ENCODE data around the gene TMF1. TPM values are rescaled to one million over a fixed set of nuclear protein-coding genes. Genes with fewer than 3 reads are reported as not detected.

The TMF1 gene
- total and polyA plus RNA-seq, 2 experiments from 2014 or later = 18.4 to 21.6 TPM

GRCh38 chr3:69005071-69005790 lies 46.9 kb downstream of the TMF1 start:
- Histone ChIP-seq H3K27me3 (no peaks in the 10 kb centered on the region), H3K27ac (no peak overlapping the region), H3K36me3 (peaks cover 30% of the 10 kb centered on the region), H3K4me1 (ENCODE audit: low read depth) (no peaks in the 10 kb centered on the region), H3K4me3 (no peak overlapping the region), H3K9me3 (ENCODE audit: low read depth) (no peaks in the 10 kb centered on the region)
- no peak for DNase-seq (ENCODE audit: low read depth in 1 of 2, low spot score in 1 of 2)
- TF ChIP-seq, protein P1, sequence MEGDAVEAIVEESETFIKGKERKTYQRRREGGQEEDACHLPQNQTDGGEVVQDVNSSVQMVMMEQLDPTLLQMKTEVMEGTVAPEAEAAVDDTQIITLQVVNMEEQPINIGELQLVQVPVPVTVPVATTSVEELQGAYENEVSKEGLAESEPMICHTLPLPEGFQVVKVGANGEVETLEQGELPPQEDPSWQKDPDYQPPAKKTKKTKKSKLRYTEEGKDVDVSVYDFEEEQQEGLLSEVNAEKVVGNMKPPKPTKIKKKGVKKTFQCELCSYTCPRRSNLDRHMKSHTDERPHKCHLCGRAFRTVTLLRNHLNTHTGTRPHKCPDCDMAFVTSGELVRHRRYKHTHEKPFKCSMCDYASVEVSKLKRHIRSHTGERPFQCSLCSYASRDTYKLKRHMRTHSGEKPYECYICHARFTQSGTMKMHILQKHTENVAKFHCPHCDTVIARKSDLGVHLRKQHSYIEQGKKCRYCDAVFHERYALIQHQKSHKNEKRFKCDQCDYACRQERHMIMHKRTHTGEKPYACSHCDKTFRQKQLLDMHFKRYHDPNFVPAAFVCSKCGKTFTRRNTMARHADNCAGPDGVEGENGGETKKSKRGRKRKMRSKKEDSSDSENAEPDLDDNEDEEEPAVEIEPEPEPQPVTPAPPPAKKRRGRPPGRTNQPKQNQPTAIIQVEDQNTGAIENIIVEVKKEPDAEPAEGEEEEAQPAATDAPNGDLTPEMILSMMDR (IDR thresholded peaks at IDR 0.05; ENCODE audit: low read depth, low read length) = no peak

- DNase-seq (ENCODE audit: low read depth in 1 of 2, low spot score in 1 of 2) = no peak
- H3K36me3 ChIP-seq = peaks cover 26% of the 10 kb centered on the region
- no peak overlapping the region for H3K27ac ChIP-seq
- no peak overlapping the region for H3K4me3 ChIP-seq
- H3K4me1 ChIP-seq (ENCODE audit: low read depth) = no peaks in the 10 kb centered on the region
- no peaks in the 10 kb centered on the region for H3K27me3 ChIP-seq
- TF ChIP-seq, protein P1 (IDR thresholded peaks at IDR 0.05; ENCODE audit: low read depth, low read length) = no peak
- no peaks in the 10 kb centered on the region for H3K9me3 ChIP-seq (ENCODE audit: low read depth)
Observed at GRCh38 chr3:69004138-69004537, 48.0 kb downstream of the TMF1 start.

DNA sequence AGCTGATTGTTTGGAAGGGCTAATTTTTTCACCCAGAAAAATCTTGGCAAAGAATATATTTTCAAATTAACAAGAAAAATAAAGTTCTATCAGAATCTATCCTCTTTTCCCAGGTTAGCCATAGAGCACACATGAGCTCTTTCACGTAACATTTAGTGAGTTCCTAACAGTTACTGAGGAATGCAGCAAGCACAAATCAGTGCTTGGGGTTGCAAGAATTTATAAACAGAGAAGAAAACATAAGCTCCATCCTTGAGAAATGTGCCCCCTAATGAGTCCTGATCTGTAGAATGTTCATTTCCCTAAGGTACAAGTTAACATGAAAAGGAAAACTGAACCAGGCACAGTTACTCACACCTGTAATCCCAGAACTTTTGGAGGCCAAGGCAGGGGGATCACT lies 52.5 kb downstream of the TMF1 start:
- TF ChIP-seq, protein P1 (IDR thresholded peaks at IDR 0.05; ENCODE audit: low read depth, low read length) = no peak
- peaks cover 12% of the 10 kb centered on the region for H3K36me3 ChIP-seq
- no peaks in the 10 kb centered on the region for H3K9me3 ChIP-seq (ENCODE audit: low read depth)
- H3K27me3 ChIP-seq = no peaks in the 10 kb centered on the region
- DNase-seq (ENCODE audit: low read depth in 1 of 2, low spot score in 1 of 2) = no peak
- no peak overlapping the region for H3K4me3 ChIP-seq
- no peak overlapping the region for H3K27ac ChIP-seq
- peaks cover 24% of the 10 kb centered on the region for H3K4me1 ChIP-seq (ENCODE audit: low read depth)

DNA sequence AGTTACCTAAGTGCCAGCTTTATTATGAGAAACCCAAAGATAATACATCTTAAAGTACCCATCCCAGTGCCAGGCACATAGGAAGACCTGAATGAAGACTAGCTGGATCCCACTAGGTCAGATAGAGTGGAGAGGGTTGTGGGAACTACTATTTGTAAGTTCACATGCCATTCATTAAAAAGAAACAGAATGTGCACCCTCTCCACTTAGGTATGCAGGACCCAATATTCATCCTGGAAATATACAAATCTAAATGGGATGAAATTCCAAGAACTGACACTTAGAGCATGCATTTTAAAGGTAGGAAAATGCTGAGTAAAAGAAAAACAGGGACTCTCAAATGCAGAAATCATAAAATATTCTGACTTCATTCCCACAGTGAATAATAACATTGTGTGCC lies 53.0 kb downstream of the TMF1 start:
- H3K27me3 ChIP-seq = no peaks in the 10 kb centered on the region
- no peaks in the 10 kb centered on the region for H3K9me3 ChIP-seq (ENCODE audit: low read depth)
- no peak for DNase-seq (ENCODE audit: low read depth in 1 of 2, low spot score in 1 of 2)
- H3K4me1 ChIP-seq (ENCODE audit: low read depth) = peaks cover 24% of the 10 kb centered on the region
- TF ChIP-seq, protein P1 (IDR thresholded peaks at IDR 0.05; ENCODE audit: low read depth, low read length) = no peak
- no peak overlapping the region for H3K4me3 ChIP-seq
- peaks cover 10% of the 10 kb centered on the region for H3K36me3 ChIP-seq
- no peak overlapping the region for H3K27ac ChIP-seq

GRCh38 chr3:68997887-68998286 lies 54.2 kb downstream of the TMF1 start:
- Histone ChIP-seq H3K4me1 (ENCODE audit: low read depth) (peaks cover 24% of the 10 kb centered on the region), H3K9me3 (ENCODE audit: low read depth) (no peaks in the 10 kb centered on the region), H3K36me3 (peaks cover 3% of the 10 kb centered on the region), H3K4me3 (no peak overlapping the region), H3K27ac (no peak overlapping the region), H3K27me3 (no peaks in the 10 kb centered on the region)
- TF ChIP-seq, protein P1 (IDR thresholded peaks at IDR 0.05; ENCODE audit: low read depth, low read length) = no peak
- no peak for DNase-seq (ENCODE audit: low read depth in 1 of 2, low spot score in 1 of 2)

Data from cardiac muscle cell (in vitro differentiated cells and primary cell).